ENCODE results near the gene PRKAB1. TPM values are rescaled to one million over a fixed set of nuclear protein-coding genes. Genes with fewer than 3 reads are reported as not detected.

The PRKAB1 gene
- total RNA-seq, 1 experiment from 2014 or later, result 25.0 TPM

GRCh38 chr12:119624966-119625365 lies 43.0 kb upstream of the PRKAB1 start:
- DNase-seq (ENCODE audit: low read depth, low spot score), result no peak

More at GRCh38 chr12:119624966-119625365, 43.0 kb upstream of the PRKAB1 start:
- POLR2A ChIA-PET, result no interaction called here
- no peaks in the 10 kb centered on the region for H3K9me2 ChIP-seq (ENCODE audit: insufficient read depth)
- CTCF ChIA-PET, result interaction anchor here (0.6 to 1.6 kb wide), 2 partner anchors 18 to 27 kb away, joined by 3 read pairs; no protein-coding TSS in a partner anchor
- no TSS peak for BruUV-seq (replicated peaks)
- H3K4me3 ChIP-seq (replicated peaks in 1 of 2; ENCODE audit: low read depth in 1 of 2, low read length in 2 of 2), result no peak overlapping the region
- H4K20me1 ChIP-seq (ENCODE audit: insufficient read depth), result no peaks in the 10 kb centered on the region
- no peak for TF ChIP-seq MAX (IDR thresholded peaks at IDR 0.05)
- no peak for TF ChIP-seq SRF (IDR thresholded peaks at IDR 0.05; ENCODE audit: low read depth)
- TF ChIP-seq CEBPB (IDR thresholded peaks at IDR 0.05; ENCODE audit: low read depth), result no peak
- no peak for TF ChIP-seq REST (IDR thresholded peaks at IDR 0.05; ENCODE audit: low read depth)
- TF ChIP-seq RAD21 (IDR thresholded peaks at IDR 0.05; ENCODE audit: low read depth), result no peak
- TF ChIP-seq POLR2AphosphoS5 (IDR thresholded peaks at IDR 0.05; ENCODE audit: low read depth, low read length), result no peak
- TF ChIP-seq, protein P1, sequence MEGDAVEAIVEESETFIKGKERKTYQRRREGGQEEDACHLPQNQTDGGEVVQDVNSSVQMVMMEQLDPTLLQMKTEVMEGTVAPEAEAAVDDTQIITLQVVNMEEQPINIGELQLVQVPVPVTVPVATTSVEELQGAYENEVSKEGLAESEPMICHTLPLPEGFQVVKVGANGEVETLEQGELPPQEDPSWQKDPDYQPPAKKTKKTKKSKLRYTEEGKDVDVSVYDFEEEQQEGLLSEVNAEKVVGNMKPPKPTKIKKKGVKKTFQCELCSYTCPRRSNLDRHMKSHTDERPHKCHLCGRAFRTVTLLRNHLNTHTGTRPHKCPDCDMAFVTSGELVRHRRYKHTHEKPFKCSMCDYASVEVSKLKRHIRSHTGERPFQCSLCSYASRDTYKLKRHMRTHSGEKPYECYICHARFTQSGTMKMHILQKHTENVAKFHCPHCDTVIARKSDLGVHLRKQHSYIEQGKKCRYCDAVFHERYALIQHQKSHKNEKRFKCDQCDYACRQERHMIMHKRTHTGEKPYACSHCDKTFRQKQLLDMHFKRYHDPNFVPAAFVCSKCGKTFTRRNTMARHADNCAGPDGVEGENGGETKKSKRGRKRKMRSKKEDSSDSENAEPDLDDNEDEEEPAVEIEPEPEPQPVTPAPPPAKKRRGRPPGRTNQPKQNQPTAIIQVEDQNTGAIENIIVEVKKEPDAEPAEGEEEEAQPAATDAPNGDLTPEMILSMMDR (IDR thresholded peaks at IDR 0.05 in 2 of 3, conservative IDR thresholded peaks at IDR 0.05 in 1 of 3; ENCODE audit: borderline replicate concordance in 1 of 3, insufficient read depth in 1 of 3, low read depth in 2 of 3, low read length in 2 of 3), result no peak
- TF ChIP-seq SP1 (IDR thresholded peaks at IDR 0.05; ENCODE audit: low read depth), result no peak
- no peak for TF ChIP-seq EGR1 (IDR thresholded peaks at IDR 0.05; ENCODE audit: low read depth)
- TF ChIP-seq ZNF274 (IDR thresholded peaks at IDR 0.05; ENCODE audit: low read depth, low read length), result no peak
- no peak for TF ChIP-seq ZFX (IDR thresholded peaks at IDR 0.05)
- no peak for TF ChIP-seq YY1 (IDR thresholded peaks at IDR 0.05; ENCODE audit: extremely low read depth, insufficient replicate concordance, low read depth, low read length)
- TF ChIP-seq EZH2 (IDR thresholded peaks at IDR 0.05), result no peak
- TF ChIP-seq JUND (IDR thresholded peaks at IDR 0.05), result no peak
- intact Hi-C loops (cut with micrococcal nuclease), result no loop called here
- no peaks in the 10 kb centered on the region for H3K79me2 ChIP-seq (ENCODE audit: insufficient read depth, low read length)
- H3K9ac ChIP-seq (ENCODE audit: low read length), result no peak overlapping the region
- no peak overlapping the region for H2AFZ ChIP-seq (ENCODE audit: low read depth, low read length, poor library complexity, severe bottlenecking)
- H3K4me1 ChIP-seq (ENCODE audit: control insufficient read depth in 1 of 2, insufficient read depth in 2 of 2, low read length in 2 of 2), result no peaks in the 10 kb centered on the region
- RAD21 ChIA-PET (ENCODE audit: low non-redundant PET in 1 of 2, low total read pairs in 2 of 2, uncharacterized antibody in 2 of 2, unreplicated experiment in 2 of 2), result no interaction called here
- H3K9me3 ChIP-seq (ENCODE audit: control insufficient read depth in 1 of 2, insufficient read depth in 1 of 2, low read depth in 1 of 2, low read length in 2 of 2), result no peaks in the 10 kb centered on the region
- H3K27me3 ChIP-seq (ENCODE audit: insufficient read depth, low read length), result peaks cover 9% of the 10 kb centered on the region; the same call in 1 of the 2 replicates
- no peaks in the 10 kb centered on the region for H3K36me3 ChIP-seq (ENCODE audit: control insufficient read depth in 1 of 2, insufficient read depth in 2 of 2, low read length in 2 of 2)
- no peak overlapping the region for H3K4me2 ChIP-seq (ENCODE audit: low read length)
- ATAC-seq, result no peak
- H3K27ac ChIP-seq (ENCODE audit: low read depth, low read length), result no peak overlapping the region

All from HCT116 (cell line).